Measurements from ENCODE around the gene MRTFB. TPM values are rescaled to one million over a fixed set of nuclear protein-coding genes. Genes with fewer than 3 reads are reported as not detected.

MRTFB gene
- total RNA-seq, 4 donors from 2014 or later, result 31.9 to 128 (median 56.4) TPM

GRCh38 chr16:14283786-14284185 lies 212.7 kb downstream of the MRTFB start:
- WGBS, 2 donors, result 83 to 87% methylated on average over 7 of the region's 7 CpGs
- no peak for DNase-seq (ENCODE audit: low spot score in 2 of 2)
- TF ChIP-seq CTCF (IDR thresholded peaks at IDR 0.05), result no peak
- no peak for TF ChIP-seq POLR2A (IDR thresholded peaks at IDR 0.05)
- intact Hi-C loops (cut with DNase I; ENCODE audit: low total_unique reads), result no loop called here
- no peak overlapping the region for H3K4me3 ChIP-seq (ENCODE audit: low read depth, poor library complexity, severe bottlenecking)

- intact Hi-C loops (cut with DNase I; ENCODE audit: low total_unique reads), result no loop called here
- TF ChIP-seq POLR2A (IDR thresholded peaks at IDR 0.05) (no peak), CTCF (IDR thresholded peaks at IDR 0.05) (no peak)
- no peak for DNase-seq (ENCODE audit: low spot score in 2 of 2)
- WGBS, 2 donors, result 69 to 71% methylated on average over 5 of the region's 5 CpGs
- no peak overlapping the region for H3K4me3 ChIP-seq (ENCODE audit: low read depth, poor library complexity, severe bottlenecking)
These were observed 213.3 kb downstream of the MRTFB start for GRCh38 chr16:14284371-14284770.

- TF ChIP-seq POLR2A (IDR thresholded peaks at IDR 0.05), result no peak
- no peak for TF ChIP-seq CTCF (IDR thresholded peaks at IDR 0.05)
- no peak for DNase-seq (ENCODE audit: low spot score in 2 of 2)
- 0% methylated on average over 23 of the region's 23 CpGs for WGBS, 2 donors
- intact Hi-C loops (cut with DNase I; ENCODE audit: low total_unique reads), result no loop called here
- H3K4me3 ChIP-seq (ENCODE audit: low read depth, poor library complexity, severe bottlenecking), result peak overlapping the region; percentile 61
These were observed 213.9 kb downstream of the MRTFB start for GRCh38 chr16:14284930-14285512.

GRCh38 chr16:14285513-14286367 lies 214.6 kb downstream of the MRTFB start:
- TF ChIP-seq POLR2A (IDR thresholded peaks at IDR 0.05) (no peak), CTCF (IDR thresholded peaks at IDR 0.05) (no peak)
- peak; percentile 90 to 99 for DNase-seq (ENCODE audit: low spot score in 2 of 2)
- peak overlapping the region; percentile 61 for H3K4me3 ChIP-seq (ENCODE audit: low read depth, poor library complexity, severe bottlenecking)
- intact Hi-C loops (cut with DNase I; ENCODE audit: low total_unique reads), result no loop called here
- WGBS, 2 donors, result 0 to 5% methylated on average over 17 to 41 of the region's 72 CpGs

- TF ChIP-seq CTCF (IDR thresholded peaks at IDR 0.05), result no peak
- TF ChIP-seq POLR2A (IDR thresholded peaks at IDR 0.05), result no peak
- no peak for DNase-seq (ENCODE audit: low spot score in 2 of 2)
- no peak overlapping the region for H3K4me3 ChIP-seq (ENCODE audit: low read depth, poor library complexity, severe bottlenecking)
- WGBS, 2 donors, result 36 to 39% methylated on average over 31 of the region's 31 CpGs
- intact Hi-C loops (cut with DNase I; ENCODE audit: low total_unique reads), result no loop called here
These were observed 215.5 kb downstream of the MRTFB start for GRCh38 chr16:14286368-14287230.

Data from lower leg skin (tissue), 4 donors.